KMS-11 (cell line): ENCODE measurements around the gene CCNB3.
A peak's percentile ranks its signal among the peaks of the same experiment; 100 is the strongest.

ENCODE experiments used
- H2AFZ ChIP-seq: fragments of 200-600 bp; sonication (generic); 2 replicates; pipeline ENCODE4 v1.6.1; 2016; ENCODE audit warnings: antibody characterized with exemption, mixed run types, low read depth
- H3K27ac ChIP-seq: fragments of 200-600 bp; sonication (generic); 2 replicates; pipeline ENCODE4 v1.6.1; 2016; ENCODE audit warnings: mild to moderate bottlenecking, mixed run types
- H3K27me3 ChIP-seq: fragments of 200-600 bp; sonication (generic); 2 replicates; pipeline ENCODE4 v1.6.1; 2017; ENCODE audit warnings: mild to moderate bottlenecking, low read depth, mixed run types, moderate library complexity; ENCODE audit not compliant: insufficient read depth
- H3K36me3 ChIP-seq: fragments of 200-600 bp; sonication (generic); 2 replicates; pipeline ENCODE4 v1.6.1; 2017; ENCODE audit warnings: mild to moderate bottlenecking, mixed run types; ENCODE audit not compliant: insufficient read depth
- H3K4me1 ChIP-seq: fragments of 200-600 bp; sonication (generic); 2 replicates; pipeline ENCODE4 v1.6.1; 2016; ENCODE audit warnings: mild to moderate bottlenecking, low read depth, mixed run types; ENCODE audit not compliant: poor library complexity, severe bottlenecking
- H3K4me2 ChIP-seq: fragments of 200-600 bp; sonication (generic); 2 replicates; pipeline ENCODE4 v1.7.0; 2016; ENCODE audit warnings: mild to moderate bottlenecking, mixed run types
- H3K4me3 ChIP-seq: fragments of 200-600 bp; sonication (generic); IDR thresholded peaks from 2 replicates; pipeline ENCODE4 v1.6.1; 2017; ENCODE audit warnings: low read depth, low read length, mixed read lengths; ENCODE audit not compliant: insufficient read depth
- H3K79me2 ChIP-seq: fragments of 200-600 bp; sonication (generic); 2 replicates; pipeline ENCODE4 v1.6.1; 2016; ENCODE audit warnings: low read depth, mixed run types; ENCODE audit not compliant: insufficient read depth
- H3K9ac ChIP-seq: fragments of 200-600 bp; sonication (generic); 2 replicates; pipeline ENCODE4 v1.6.1; 2016; ENCODE audit warnings: mild to moderate bottlenecking, mixed run types
- H4K20me1 ChIP-seq: fragments of 200-600 bp; sonication (generic); 2 replicates; pipeline ENCODE4 v1.6.1; 2016; ENCODE audit warnings: mild to moderate bottlenecking, mixed run types; ENCODE audit not compliant: insufficient read depth
- TF ChIP-seq, protein P1 (sequence below): fragments of 200-600 bp; sonication (generic); conservative IDR thresholded peaks from 2 replicates; pipeline ENCODE4 v1.6.1; 2017; ENCODE audit warnings: low read depth, mild to moderate bottlenecking, antibody characterized with exemption, low read length, moderate library complexity, mixed read lengths

CCNB3 gene, protein sequence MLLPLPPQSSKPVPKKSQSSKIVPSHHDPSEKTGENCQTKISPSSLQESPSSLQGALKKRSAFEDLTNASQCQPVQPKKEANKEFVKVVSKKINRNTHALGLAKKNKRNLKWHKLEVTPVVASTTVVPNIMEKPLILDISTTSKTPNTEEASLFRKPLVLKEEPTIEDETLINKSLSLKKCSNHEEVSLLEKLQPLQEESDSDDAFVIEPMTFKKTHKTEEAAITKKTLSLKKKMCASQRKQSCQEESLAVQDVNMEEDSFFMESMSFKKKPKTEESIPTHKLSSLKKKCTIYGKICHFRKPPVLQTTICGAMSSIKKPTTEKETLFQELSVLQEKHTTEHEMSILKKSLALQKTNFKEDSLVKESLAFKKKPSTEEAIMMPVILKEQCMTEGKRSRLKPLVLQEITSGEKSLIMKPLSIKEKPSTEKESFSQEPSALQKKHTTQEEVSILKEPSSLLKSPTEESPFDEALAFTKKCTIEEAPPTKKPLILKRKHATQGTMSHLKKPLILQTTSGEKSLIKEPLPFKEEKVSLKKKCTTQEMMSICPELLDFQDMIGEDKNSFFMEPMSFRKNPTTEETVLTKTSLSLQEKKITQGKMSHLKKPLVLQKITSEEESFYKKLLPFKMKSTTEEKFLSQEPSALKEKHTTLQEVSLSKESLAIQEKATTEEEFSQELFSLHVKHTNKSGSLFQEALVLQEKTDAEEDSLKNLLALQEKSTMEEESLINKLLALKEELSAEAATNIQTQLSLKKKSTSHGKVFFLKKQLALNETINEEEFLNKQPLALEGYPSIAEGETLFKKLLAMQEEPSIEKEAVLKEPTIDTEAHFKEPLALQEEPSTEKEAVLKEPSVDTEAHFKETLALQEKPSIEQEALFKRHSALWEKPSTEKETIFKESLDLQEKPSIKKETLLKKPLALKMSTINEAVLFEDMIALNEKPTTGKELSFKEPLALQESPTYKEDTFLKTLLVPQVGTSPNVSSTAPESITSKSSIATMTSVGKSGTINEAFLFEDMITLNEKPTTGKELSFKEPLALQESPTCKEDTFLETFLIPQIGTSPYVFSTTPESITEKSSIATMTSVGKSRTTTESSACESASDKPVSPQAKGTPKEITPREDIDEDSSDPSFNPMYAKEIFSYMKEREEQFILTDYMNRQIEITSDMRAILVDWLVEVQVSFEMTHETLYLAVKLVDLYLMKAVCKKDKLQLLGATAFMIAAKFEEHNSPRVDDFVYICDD (N-terminal part only)

DNA sequence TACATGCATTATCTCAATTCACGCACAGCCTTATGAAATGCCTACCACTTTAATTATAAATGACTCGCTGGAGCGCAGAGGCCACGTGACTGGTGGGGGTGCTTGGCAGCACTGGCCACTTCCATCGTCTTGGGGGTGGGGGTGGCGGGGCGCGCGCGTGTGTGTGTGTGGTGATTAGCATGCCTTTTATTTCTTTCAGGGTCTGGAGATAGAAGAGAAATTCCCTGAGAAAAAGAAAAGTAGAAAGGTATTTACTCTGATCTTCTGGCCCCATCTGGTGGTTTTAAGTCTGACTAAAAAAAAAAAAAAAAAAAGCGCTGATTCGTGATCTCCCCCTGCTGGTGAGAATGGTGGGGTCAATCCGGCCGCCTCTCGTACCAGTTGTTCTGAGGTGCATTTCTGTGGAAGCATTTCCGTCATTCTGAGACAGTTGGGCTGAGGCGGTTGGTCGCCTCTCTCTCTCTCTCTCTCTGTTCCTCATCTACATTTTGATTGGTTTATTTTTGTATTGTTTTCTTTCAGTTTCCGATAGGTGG, at the start of gene CCNB3:
Gene CCNB3, plus strand, starts transcription at position 402 of the 536 bp plus-strand sequence. CDS start 80,399 bp downstream, outside the sequence.
- H3K4me1 ChIP-seq: peaks cover 6% of the 10 kb centered on the region
- peak within 1 kb of the TSS; percentile 60 for H3K4me2 ChIP-seq
- H3K9ac ChIP-seq: peak within 1 kb of the TSS; percentile 75; the same call in 1 of the 2 replicates
- no peaks in the 10 kb centered on the region for H3K27me3 ChIP-seq
- H2AFZ ChIP-seq: peak within 1 kb of the TSS; percentile 62
- H4K20me1 ChIP-seq: no peaks in the 10 kb centered on the region
- H3K4me3 ChIP-seq: no peak within 1 kb of the TSS
- peak within 1 kb of the TSS; percentile 65 for H3K27ac ChIP-seq
- TF ChIP-seq, protein P1, sequence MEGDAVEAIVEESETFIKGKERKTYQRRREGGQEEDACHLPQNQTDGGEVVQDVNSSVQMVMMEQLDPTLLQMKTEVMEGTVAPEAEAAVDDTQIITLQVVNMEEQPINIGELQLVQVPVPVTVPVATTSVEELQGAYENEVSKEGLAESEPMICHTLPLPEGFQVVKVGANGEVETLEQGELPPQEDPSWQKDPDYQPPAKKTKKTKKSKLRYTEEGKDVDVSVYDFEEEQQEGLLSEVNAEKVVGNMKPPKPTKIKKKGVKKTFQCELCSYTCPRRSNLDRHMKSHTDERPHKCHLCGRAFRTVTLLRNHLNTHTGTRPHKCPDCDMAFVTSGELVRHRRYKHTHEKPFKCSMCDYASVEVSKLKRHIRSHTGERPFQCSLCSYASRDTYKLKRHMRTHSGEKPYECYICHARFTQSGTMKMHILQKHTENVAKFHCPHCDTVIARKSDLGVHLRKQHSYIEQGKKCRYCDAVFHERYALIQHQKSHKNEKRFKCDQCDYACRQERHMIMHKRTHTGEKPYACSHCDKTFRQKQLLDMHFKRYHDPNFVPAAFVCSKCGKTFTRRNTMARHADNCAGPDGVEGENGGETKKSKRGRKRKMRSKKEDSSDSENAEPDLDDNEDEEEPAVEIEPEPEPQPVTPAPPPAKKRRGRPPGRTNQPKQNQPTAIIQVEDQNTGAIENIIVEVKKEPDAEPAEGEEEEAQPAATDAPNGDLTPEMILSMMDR: peak; percentile 82
- H3K79me2 ChIP-seq: no peaks in the 10 kb centered on the region
- no peaks in the 10 kb centered on the region for H3K36me3 ChIP-seq

DNA sequence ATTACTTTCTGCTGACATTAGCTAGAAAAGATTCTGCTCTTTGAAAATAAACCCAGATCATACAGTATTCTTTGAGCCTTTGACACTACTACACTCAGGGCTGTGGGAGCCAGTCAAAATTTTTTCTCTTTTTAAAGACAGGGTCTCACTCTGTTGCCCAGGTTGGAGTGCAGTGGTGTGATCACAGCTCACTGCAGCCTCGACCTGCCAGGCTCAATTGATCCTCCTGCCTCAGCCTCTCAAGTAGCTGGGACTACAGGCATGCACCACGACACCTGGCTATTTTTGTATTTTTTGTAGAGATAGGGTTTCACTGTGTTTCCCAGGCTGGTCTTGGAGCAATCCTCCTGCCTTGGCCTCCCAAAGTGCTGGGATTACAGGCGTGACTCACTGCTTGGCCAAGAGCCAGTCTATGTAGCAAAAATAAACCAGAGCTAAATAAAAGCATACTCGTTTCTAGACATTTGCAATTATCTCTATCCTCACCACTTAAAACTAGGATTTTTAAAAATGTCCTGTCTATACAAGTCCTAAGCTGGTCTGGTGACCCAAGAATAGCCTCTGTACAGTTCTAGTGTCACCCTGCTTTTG, 46.9 kb upstream of the CCNB3 start:
- TF ChIP-seq, protein P1: no peak
- Histone ChIP-seq H3K4me3 (no peak overlapping the region), H3K36me3 (no peaks in the 10 kb centered on the region), H3K4me2 (no peak overlapping the region), H4K20me1 (no peaks in the 10 kb centered on the region), H3K27me3 (no peaks in the 10 kb centered on the region), H3K27ac (no peak overlapping the region), H3K4me1 (no peaks in the 10 kb centered on the region), H3K9ac (no peak overlapping the region), H2AFZ (no peak overlapping the region), H3K79me2 (no peaks in the 10 kb centered on the region)

DNA sequence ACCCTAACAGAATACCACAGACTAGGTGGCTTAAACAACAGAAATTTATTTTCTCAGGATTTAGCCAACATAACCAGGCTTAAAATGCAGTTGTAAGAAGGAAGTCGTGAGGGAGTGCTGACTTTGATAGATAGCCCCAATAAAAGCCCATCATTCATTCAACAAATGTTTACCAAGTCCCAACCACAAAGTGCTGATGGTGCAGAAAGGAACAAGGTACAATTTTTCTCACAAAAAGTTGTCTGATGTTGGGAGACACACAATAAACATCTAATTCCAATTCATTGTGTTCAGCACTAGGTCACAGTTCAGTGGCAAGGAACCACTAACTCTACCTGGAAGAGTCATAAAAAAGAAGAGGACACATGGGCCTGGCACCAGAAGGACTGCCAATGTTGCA, 46.0 kb upstream of the CCNB3 start:
- no peak overlapping the region for H3K9ac ChIP-seq
- no peaks in the 10 kb centered on the region for H3K36me3 ChIP-seq
- no peaks in the 10 kb centered on the region for H3K79me2 ChIP-seq
- H3K27me3 ChIP-seq: no peaks in the 10 kb centered on the region
- no peak overlapping the region for H3K27ac ChIP-seq
- no peak overlapping the region for H2AFZ ChIP-seq
- H4K20me1 ChIP-seq: no peaks in the 10 kb centered on the region
- no peaks in the 10 kb centered on the region for H3K4me1 ChIP-seq
- H3K4me2 ChIP-seq: no peak overlapping the region
- TF ChIP-seq, protein P1: no peak
- H3K4me3 ChIP-seq: no peak overlapping the region

DNA sequence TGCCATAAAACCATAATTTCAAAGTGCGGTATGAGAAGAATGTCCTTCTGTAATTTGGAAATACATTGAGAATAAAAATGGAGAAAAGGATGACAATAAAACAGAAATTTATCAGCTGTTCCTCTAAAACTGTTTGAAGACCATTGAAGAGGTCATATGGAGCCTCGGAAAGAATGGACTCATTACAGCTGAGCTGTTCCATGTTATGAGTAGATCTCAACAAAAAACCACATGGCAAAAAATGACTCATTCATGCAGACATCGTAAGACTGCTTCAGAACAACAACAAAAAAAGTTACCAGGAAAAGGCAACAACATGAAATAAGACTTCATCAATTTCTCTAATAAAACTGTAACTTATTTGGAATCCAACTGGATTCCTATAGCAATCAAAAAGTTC, 43.4 kb upstream of the CCNB3 start:
- Histone ChIP-seq H3K27ac (no peak overlapping the region), H3K79me2 (no peaks in the 10 kb centered on the region), H3K4me2 (no peak overlapping the region), H3K9ac (no peak overlapping the region), H2AFZ (no peak overlapping the region), H3K36me3 (no peaks in the 10 kb centered on the region), H3K27me3 (no peaks in the 10 kb centered on the region), H3K4me1 (no peaks in the 10 kb centered on the region), H3K4me3 (no peak overlapping the region), H4K20me1 (no peaks in the 10 kb centered on the region)
- TF ChIP-seq, protein P1: no peak
